Measurements from ENCODE around the gene KCNA5.

DNA sequence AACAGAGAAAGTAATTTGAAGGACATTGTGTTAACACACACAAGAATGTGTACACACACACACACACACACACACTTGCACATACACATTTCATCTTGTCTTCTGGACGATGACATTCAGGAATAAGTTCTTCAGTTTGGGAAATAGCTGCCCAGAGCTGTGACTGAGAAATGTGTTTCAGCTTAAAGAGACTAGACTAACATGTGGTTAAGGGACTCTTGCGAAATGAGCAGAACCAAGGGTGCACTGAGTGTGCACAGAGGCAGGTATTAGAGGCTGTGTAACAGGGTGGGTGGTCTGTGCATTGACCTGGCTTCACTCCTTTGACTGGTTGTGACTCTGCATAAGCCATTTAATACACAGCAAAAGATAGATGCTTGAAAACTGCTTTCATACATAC is 29.4 kb upstream of the KCNA5 start:
- TF ChIP-seq, protein P1, sequence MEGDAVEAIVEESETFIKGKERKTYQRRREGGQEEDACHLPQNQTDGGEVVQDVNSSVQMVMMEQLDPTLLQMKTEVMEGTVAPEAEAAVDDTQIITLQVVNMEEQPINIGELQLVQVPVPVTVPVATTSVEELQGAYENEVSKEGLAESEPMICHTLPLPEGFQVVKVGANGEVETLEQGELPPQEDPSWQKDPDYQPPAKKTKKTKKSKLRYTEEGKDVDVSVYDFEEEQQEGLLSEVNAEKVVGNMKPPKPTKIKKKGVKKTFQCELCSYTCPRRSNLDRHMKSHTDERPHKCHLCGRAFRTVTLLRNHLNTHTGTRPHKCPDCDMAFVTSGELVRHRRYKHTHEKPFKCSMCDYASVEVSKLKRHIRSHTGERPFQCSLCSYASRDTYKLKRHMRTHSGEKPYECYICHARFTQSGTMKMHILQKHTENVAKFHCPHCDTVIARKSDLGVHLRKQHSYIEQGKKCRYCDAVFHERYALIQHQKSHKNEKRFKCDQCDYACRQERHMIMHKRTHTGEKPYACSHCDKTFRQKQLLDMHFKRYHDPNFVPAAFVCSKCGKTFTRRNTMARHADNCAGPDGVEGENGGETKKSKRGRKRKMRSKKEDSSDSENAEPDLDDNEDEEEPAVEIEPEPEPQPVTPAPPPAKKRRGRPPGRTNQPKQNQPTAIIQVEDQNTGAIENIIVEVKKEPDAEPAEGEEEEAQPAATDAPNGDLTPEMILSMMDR (IDR thresholded peaks at IDR 0.05) = no peak
- TF ChIP-seq POLR2A (IDR thresholded peaks at IDR 0.05) = no peak

Data from Peyer's patch (tissue), 4 donors.